HG03575 (cell line): ENCODE data around the gene CYRIA.
A peak's percentile ranks its signal among the peaks of the same experiment; 100 is the strongest.

ENCODE experiments used
- ATAC-seq: cut with Tn5 transposase; IDR thresholded peaks from one replicate; pipeline ENCODE4 v1.9.1; 2021; ENCODE audit not compliant: unreplicated experiment, insufficient number of reproducible peaks, low FRiP score; ENCODE audit errors: extremely low read depth

The CYRIA gene

GRCh38 chr2:16637304-16637703 is 28.3 kb downstream of the CYRIA start:
- no peak for ATAC-seq

GRCh38 chr2:16635791-16636699 is 29.6 kb downstream of the CYRIA start:
- ATAC-seq, result no peak

- no peak for ATAC-seq
Measured at GRCh38 chr2:16633621-16634430, 31.8 kb downstream of the CYRIA start.

GRCh38 chr2:16632598-16632997 is 33.0 kb downstream of the CYRIA start:
- no peak for ATAC-seq

GRCh38 chr2:16630463-16630862 is 35.2 kb downstream of the CYRIA start:
- ATAC-seq, result no peak

- ATAC-seq, result no peak
Measured at GRCh38 chr2:16629770-16630169, 35.9 kb downstream of the CYRIA start.

- no peak for ATAC-seq
Measured at GRCh38 chr2:16629044-16629443, 36.6 kb downstream of the CYRIA start.

GRCh38 chr2:16628314-16628713 is 37.3 kb downstream of the CYRIA start:
- no peak for ATAC-seq

GRCh38 chr2:16626997-16627605 is 38.5 kb downstream of the CYRIA start:
- ATAC-seq, result no peak

GRCh38 chr2:16626497-16626896 is 39.1 kb downstream of the CYRIA start:
- no peak for ATAC-seq

GRCh38 chr2:16625759-16626158 is 39.9 kb downstream of the CYRIA start:
- peak; percentile 68 for ATAC-seq

GRCh38 chr2:16625201-16625729 is 40.4 kb downstream of the CYRIA start:
- no peak for ATAC-seq

- ATAC-seq, result no peak
Measured at GRCh38 chr2:16624436-16624780, 41.2 kb downstream of the CYRIA start.

GRCh38 chr2:16623564-16624435 is 41.8 kb downstream of the CYRIA start:
- ATAC-seq, result no peak

- ATAC-seq, result no peak
Measured at GRCh38 chr2:16623031-16623430, 42.6 kb downstream of the CYRIA start.

GRCh38 chr2:16622399-16622968 is 43.1 kb downstream of the CYRIA start:
- ATAC-seq, result no peak

GRCh38 chr2:16621316-16621715 is 44.3 kb downstream of the CYRIA start:
- ATAC-seq, result no peak

GRCh38 chr2:16620590-16620989 is 45.0 kb downstream of the CYRIA start:
- ATAC-seq, result no peak
